Activated effector memory CD4-positive, alpha-beta T cell treated with Interleukin-2 at 50 U/mL for 16 hours (primary cell): ENCODE results near the gene MRPL20.
"Not testable (repeated sequence)": the region's sequence is repeated elsewhere in the genome, so short reads cannot be mapped to it uniquely, and the experiment has no call there.

ENCODE experiments used
- DNase-seq: peaks from one replicate; pipeline ENCODE4 v3.0.0-alpha.2; 2020

The MRPL20 gene

GRCh38 chr1:1425753-1426495 lies 18.8 kb upstream of the MRPL20 start:
- DNase-seq: no peak

- no peak for DNase-seq
Observed at GRCh38 chr1:1425426-1425752, 18.3 kb upstream of the MRPL20 start.

- no peak for DNase-seq
Observed at GRCh38 chr1:1424707-1425106, 17.6 kb upstream of the MRPL20 start.

GRCh38 chr1:1423245-1423597 lies 16.1 kb upstream of the MRPL20 start:
- no peak for DNase-seq

GRCh38 chr1:1422465-1423244 lies 15.6 kb upstream of the MRPL20 start:
- DNase-seq: no peak

GRCh38 chr1:1421907-1422464 lies 14.9 kb upstream of the MRPL20 start:
- no peak for DNase-seq

- DNase-seq: no peak
Observed at GRCh38 chr1:1421147-1421906, 14.2 kb upstream of the MRPL20 start, which contains the start of gene ANKRD65. Gene ANKRD65, minus strand, starts transcription at chr1:1421276. Its CDS starts 271 bp downstream, at chr1:1421005.

GRCh38 chr1:1420654-1421141 lies 13.6 kb upstream of the MRPL20 start:
- DNase-seq: no peak

- no peak for DNase-seq
Observed at GRCh38 chr1:1419813-1420653, 12.9 kb upstream of the MRPL20 start.

- DNase-seq: no peak
Observed at GRCh38 chr1:1419363-1419812, 12.3 kb upstream of the MRPL20 start.

- DNase-seq: no peak
Observed at GRCh38 chr1:1418464-1419362, 11.6 kb upstream of the MRPL20 start.

- DNase-seq: not testable (repeated sequence)
Observed at GRCh38 chr1:1417825-1418463, 10.9 kb upstream of the MRPL20 start.

- not testable (repeated sequence) for DNase-seq
Observed at GRCh38 chr1:1417396-1417795, 10.3 kb upstream of the MRPL20 start.

GRCh38 chr1:1415751-1416150 lies 8.7 kb upstream of the MRPL20 start:
- no peak for DNase-seq

GRCh38 chr1:1412311-1412902 lies 5.3 kb upstream of the MRPL20 start:
- not testable (repeated sequence) for DNase-seq

GRCh38 chr1:1411626-1412025 lies 4.5 kb upstream of the MRPL20 start:
- DNase-seq: no peak

GRCh38 chr1:1410238-1410637 lies 3.1 kb upstream of the MRPL20 start:
- DNase-seq: not testable (repeated sequence)

GRCh38 chr1:1407636-1408318 lies 684 bp upstream of the MRPL20 start:
- DNase-seq: no peak

GRCh38 chr1:1406101-1406820 lies 832 bp downstream of the MRPL20 start:
- DNase-seq: no peak
